ENCODE data around the gene EIF2S1. TPM values are rescaled to one million over a fixed set of nuclear protein-coding genes. Genes with fewer than 3 reads are reported as not detected.
"Not testable (repeated sequence)": the region's sequence is repeated elsewhere in the genome, so short reads cannot be mapped to it uniquely, and the experiment has no call there.

EIF2S1 gene
- total and polyA plus RNA-seq, 4 donors = 32.3 to 84.6 (median 70.1) TPM

DNA sequence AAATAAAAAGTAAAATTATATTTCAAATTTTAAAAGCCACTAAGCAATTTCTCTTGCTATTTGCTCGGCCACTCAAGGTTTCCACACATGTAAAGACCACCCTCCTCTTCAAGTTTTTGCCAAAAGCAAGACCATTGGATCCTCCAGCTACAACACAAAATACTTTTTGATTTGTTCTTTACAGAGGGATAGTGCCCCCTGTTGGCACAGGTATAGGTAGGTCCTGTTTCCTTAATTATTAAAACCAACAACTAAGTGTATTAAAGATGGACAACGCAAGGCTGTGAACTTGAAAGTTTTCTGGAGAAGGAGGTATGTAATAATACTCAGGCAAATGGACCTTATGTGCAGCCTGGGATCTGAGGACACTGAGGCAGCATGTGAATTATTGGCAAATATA is 24.3 kb upstream of the EIF2S1 start:
- Histone ChIP-seq H3K9ac (ENCODE audit: low read depth in 1 of 2, low read length in 2 of 2) (no peak overlapping the region), H3K4me3 (ENCODE audit: low read depth in 1 of 3, low read length in 3 of 3) (no peak overlapping the region), H3K9me3 (ENCODE audit: control insufficient read depth in 4 of 4, low read length in 3 of 4) (no peaks in the 10 kb centered on the region), H3K36me3 (ENCODE audit: control insufficient read depth in 4 of 4, insufficient read depth in 3 of 4, low read depth in 1 of 4, low read length in 3 of 4) (peaks cover 1 to 68% (median 50%) of the 10 kb centered on the region in 4 donors), H3K4me1 (ENCODE audit: control insufficient read depth in 4 of 4, insufficient read depth in 4 of 4, low read length in 3 of 4) (no peaks in the 10 kb centered on the region), H3K27me3 (ENCODE audit: control insufficient read depth in 4 of 4, insufficient read depth in 4 of 4, low read length in 3 of 4) (no peaks in the 10 kb centered on the region), H3K27ac (ENCODE audit: low read depth in 1 of 2, low read length in 2 of 2) (no peak overlapping the region)
- TF ChIP-seq YY1 (IDR thresholded peaks at IDR 0.05) (no peak), RAD21 (IDR thresholded peaks at IDR 0.05) (peak in 1 of 2 donors; percentile 45)
- TF ChIP-seq, protein P1, sequence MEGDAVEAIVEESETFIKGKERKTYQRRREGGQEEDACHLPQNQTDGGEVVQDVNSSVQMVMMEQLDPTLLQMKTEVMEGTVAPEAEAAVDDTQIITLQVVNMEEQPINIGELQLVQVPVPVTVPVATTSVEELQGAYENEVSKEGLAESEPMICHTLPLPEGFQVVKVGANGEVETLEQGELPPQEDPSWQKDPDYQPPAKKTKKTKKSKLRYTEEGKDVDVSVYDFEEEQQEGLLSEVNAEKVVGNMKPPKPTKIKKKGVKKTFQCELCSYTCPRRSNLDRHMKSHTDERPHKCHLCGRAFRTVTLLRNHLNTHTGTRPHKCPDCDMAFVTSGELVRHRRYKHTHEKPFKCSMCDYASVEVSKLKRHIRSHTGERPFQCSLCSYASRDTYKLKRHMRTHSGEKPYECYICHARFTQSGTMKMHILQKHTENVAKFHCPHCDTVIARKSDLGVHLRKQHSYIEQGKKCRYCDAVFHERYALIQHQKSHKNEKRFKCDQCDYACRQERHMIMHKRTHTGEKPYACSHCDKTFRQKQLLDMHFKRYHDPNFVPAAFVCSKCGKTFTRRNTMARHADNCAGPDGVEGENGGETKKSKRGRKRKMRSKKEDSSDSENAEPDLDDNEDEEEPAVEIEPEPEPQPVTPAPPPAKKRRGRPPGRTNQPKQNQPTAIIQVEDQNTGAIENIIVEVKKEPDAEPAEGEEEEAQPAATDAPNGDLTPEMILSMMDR (IDR thresholded peaks at IDR 0.05; ENCODE audit: low read depth, low read length, missing input control) = peak; percentile 19
- WGBS = 95% methylated on average over 2 of the region's 2 CpGs
- no peak for DNase-seq (ENCODE audit: low spot score)

GRCh38 chr14:67341231-67341630 is 18.9 kb upstream of the EIF2S1 start:
- peaks cover 7 to 51% (median 39%) of the 10 kb centered on the region in 4 donors for H3K36me3 ChIP-seq (ENCODE audit: control insufficient read depth in 4 of 4, insufficient read depth in 3 of 4, low read depth in 1 of 4, low read length in 3 of 4)
- WGBS = 97% methylated on average over 31 of the region's 31 CpGs
- H3K27me3 ChIP-seq (ENCODE audit: control insufficient read depth in 4 of 4, insufficient read depth in 4 of 4, low read length in 3 of 4); H3K4me3 ChIP-seq (ENCODE audit: low read depth in 1 of 3, low read length in 3 of 3); H3K4me1 ChIP-seq (ENCODE audit: control insufficient read depth in 4 of 4, insufficient read depth in 4 of 4, low read length in 3 of 4); DNase-seq (ENCODE audit: low spot score); H3K27ac ChIP-seq (ENCODE audit: low read depth in 1 of 2, low read length in 2 of 2); H3K9me3 ChIP-seq (ENCODE audit: control insufficient read depth in 4 of 4, low read length in 3 of 4); H3K9ac ChIP-seq (ENCODE audit: low read depth in 1 of 2, low read length in 2 of 2): not testable (repeated sequence)

GRCh38 chr14:67343601-67344230 is 16.4 kb upstream of the EIF2S1 start:
- H3K9me3 ChIP-seq (ENCODE audit: control insufficient read depth in 4 of 4, low read length in 3 of 4) = no peaks in the 10 kb centered on the region
- no peak overlapping the region for H3K9ac ChIP-seq (ENCODE audit: low read depth in 1 of 2, low read length in 2 of 2)
- H3K36me3 ChIP-seq (ENCODE audit: control insufficient read depth in 4 of 4, insufficient read depth in 3 of 4, low read depth in 1 of 4, low read length in 3 of 4) = peaks cover 7 to 37% (median 31%) of the 10 kb centered on the region in 4 donors
- no peaks in the 10 kb centered on the region for H3K27me3 ChIP-seq (ENCODE audit: control insufficient read depth in 4 of 4, insufficient read depth in 4 of 4, low read length in 3 of 4)
- TF ChIP-seq, protein P2, sequence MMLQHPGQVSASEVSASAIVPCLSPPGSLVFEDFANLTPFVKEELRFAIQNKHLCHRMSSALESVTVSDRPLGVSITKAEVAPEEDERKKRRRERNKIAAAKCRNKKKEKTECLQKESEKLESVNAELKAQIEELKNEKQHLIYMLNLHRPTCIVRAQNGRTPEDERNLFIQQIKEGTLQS (IDR thresholded peaks at IDR 0.05) = no peak
- TF ChIP-seq TAF1 (conservative IDR thresholded peaks at IDR 0.05) (no peak), GABPA (IDR thresholded peaks at IDR 0.05 in 1 of 2, conservative IDR thresholded peaks at IDR 0.05 in 1 of 2) (no peak), YY1 (IDR thresholded peaks at IDR 0.05) (no peak), RXRA (IDR thresholded peaks at IDR 0.05) (no peak), REST (IDR thresholded peaks at IDR 0.05) (no peak)
- H3K27ac ChIP-seq (ENCODE audit: low read depth in 1 of 2, low read length in 2 of 2) = no peak overlapping the region
- DNase-seq (ENCODE audit: low spot score) = no peak
- H3K4me3 ChIP-seq (ENCODE audit: low read depth in 1 of 3, low read length in 3 of 3) = no peak overlapping the region
- no peaks in the 10 kb centered on the region for H3K4me1 ChIP-seq (ENCODE audit: control insufficient read depth in 4 of 4, insufficient read depth in 4 of 4, low read length in 3 of 4)
- WGBS = 91% methylated on average over 4 of the region's 4 CpGs

All from liver (tissue), 9 donors.